ENCODE results near the gene DHRS9.

DNA sequence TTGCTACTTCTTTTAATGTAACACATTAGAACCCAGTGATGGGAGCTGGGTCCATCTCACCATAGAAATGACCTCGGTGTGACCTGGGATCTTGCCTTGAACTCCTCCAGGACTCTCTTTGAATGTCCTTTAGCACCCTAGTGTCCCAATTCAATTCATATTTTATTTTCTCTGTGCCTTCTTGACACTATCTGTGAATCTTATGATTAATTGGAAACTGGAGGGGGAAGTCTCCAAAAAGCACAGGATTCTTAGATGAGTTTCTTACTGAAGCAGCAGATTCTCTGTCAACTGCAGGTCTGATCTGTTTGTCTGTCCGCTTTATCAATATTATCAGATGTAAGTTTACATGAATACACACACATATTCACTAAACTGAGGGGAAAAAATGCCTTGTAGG is 470 bp downstream of the DHRS9 start:
- TF ChIP-seq EP300 (IDR thresholded peaks at IDR 0.05): no peak
- TF ChIP-seq RFX5 (IDR thresholded peaks at IDR 0.05): no peak
- TF ChIP-seq, protein P1, sequence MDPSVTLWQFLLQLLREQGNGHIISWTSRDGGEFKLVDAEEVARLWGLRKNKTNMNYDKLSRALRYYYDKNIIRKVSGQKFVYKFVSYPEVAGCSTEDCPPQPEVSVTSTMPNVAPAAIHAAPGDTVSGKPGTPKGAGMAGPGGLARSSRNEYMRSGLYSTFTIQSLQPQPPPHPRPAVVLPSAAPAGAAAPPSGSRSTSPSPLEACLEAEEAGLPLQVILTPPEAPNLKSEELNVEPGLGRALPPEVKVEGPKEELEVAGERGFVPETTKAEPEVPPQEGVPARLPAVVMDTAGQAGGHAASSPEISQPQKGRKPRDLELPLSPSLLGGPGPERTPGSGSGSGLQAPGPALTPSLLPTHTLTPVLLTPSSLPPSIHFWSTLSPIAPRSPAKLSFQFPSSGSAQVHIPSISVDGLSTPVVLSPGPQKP (IDR thresholded peaks at IDR 0.05; ENCODE audit: low read depth, low read length): no peak
